Measurements from ENCODE around the gene PTPRC. TPM values are rescaled to one million over a fixed set of nuclear protein-coding genes. Genes with fewer than 3 reads are reported as not detected.

Gene PTPRC
- total and polyA plus RNA-seq, 8 donors, result 0.59 to 20.5 (median 2.7) TPM

DNA sequence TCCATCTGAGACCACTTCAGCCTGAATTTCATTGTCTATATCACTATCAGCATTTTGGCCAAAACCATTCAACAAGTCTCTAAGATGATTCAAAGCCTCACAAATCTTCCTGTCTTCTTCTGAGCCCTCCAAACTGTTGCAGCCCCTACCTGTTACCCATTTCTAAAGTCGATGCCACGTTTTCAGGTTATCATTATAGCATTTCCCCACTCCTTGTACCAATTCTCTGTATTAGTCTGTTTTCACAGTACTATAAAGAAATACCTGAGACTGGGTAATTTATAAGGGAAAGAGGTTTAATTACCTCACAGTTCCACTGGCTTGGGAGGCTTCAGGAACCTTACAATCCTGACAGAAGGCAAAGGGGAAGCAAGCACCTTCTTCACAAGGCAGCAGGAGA is 158.8 kb downstream of the PTPRC start:
- 89 to 91% methylated on average over 2 of the region's 2 CpGs for WGBS, 2 donors
- TF ChIP-seq, protein P1, sequence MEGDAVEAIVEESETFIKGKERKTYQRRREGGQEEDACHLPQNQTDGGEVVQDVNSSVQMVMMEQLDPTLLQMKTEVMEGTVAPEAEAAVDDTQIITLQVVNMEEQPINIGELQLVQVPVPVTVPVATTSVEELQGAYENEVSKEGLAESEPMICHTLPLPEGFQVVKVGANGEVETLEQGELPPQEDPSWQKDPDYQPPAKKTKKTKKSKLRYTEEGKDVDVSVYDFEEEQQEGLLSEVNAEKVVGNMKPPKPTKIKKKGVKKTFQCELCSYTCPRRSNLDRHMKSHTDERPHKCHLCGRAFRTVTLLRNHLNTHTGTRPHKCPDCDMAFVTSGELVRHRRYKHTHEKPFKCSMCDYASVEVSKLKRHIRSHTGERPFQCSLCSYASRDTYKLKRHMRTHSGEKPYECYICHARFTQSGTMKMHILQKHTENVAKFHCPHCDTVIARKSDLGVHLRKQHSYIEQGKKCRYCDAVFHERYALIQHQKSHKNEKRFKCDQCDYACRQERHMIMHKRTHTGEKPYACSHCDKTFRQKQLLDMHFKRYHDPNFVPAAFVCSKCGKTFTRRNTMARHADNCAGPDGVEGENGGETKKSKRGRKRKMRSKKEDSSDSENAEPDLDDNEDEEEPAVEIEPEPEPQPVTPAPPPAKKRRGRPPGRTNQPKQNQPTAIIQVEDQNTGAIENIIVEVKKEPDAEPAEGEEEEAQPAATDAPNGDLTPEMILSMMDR (IDR thresholded peaks at IDR 0.05), result no peak
- Histone ChIP-seq H3K27me3 (no peaks in the 10 kb centered on the region), H3K9me3 (no peaks in the 10 kb centered on the region), H3K4me1 (no peaks in the 10 kb centered on the region), H3K36me3 (no peaks in the 10 kb centered on the region), H3K27ac (no peak overlapping the region), H3K4me3 (no peak overlapping the region)
- no peak for ATAC-seq
- no peak for FAIRE-seq
- intact Hi-C loops (cut with DNase I), result no loop called here
- no peak for DNase-seq

DNA sequence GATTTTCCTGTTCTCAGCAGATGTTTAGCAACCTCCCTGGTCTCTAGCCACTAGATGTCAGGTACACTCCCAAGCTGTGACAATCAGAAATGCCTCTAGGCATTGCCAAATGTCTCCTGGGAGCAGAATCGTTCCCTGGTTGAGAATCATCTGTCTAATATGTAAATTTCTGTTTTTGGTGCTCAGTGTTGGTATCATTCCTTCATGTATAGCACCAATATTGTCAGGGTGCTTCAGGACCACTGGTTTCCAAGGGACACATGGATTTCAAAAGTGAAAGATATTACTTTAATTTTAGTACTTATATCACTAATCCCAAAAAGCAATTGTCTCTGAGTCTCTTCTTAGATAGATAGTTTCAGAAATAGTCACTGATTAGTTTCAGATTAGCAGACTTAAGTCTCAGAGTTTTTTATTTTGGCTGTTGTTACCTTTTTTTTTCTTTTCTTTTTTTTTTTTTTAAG is 160.1 kb downstream of the PTPRC start:
- intact Hi-C loops (cut with DNase I), result no loop called here
- DNase-seq (no peak), ATAC-seq (no peak), FAIRE-seq (no peak)
- H3K36me3 ChIP-seq, result no peaks in the 10 kb centered on the region
- H3K9me3 ChIP-seq, result no peaks in the 10 kb centered on the region
- no peak overlapping the region for H3K4me3 ChIP-seq
- 6 to 13% methylated on average over 1 of the region's 1 CpG for WGBS, 2 donors
- H3K4me1 ChIP-seq, result no peaks in the 10 kb centered on the region
- H3K27me3 ChIP-seq, result no peaks in the 10 kb centered on the region
- no peak overlapping the region for H3K27ac ChIP-seq
- TF ChIP-seq, protein P1 (IDR thresholded peaks at IDR 0.05), result no peak

DNA sequence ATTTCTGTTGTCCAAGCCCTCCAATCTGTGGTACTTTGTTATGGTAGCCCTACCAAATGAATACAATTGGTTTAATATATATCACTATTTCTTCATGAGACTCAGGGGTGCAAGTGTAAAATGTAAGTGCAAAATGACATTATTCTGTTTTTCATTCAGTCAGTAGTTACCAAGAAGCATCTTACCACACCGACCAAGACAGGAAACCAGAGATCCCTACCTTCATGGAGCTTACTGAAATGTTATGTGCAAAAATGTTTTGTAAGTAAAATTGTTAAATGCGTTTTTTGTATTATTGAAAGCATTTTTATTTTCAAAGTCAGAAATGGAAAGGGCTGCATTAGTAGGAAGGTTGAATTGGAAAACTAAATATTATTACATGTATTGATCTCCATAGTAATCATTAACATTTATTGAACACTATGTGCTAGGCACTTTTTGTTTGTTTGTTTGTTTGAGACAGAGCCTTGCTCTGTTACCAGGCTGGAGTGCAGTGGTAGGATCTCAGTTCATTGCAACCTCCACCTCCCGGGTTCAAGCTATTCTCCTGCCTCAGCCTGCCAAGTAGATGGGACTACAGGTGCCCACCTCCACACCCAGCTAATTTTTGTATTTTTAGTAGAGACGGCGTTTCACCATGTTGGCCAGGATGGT is 166.8 kb downstream of the PTPRC start:
- H3K9me3 ChIP-seq, result no peaks in the 10 kb centered on the region
- TF ChIP-seq, protein P1 (IDR thresholded peaks at IDR 0.05), result no peak
- H3K27ac ChIP-seq, result no peak overlapping the region
- H3K36me3 ChIP-seq, result no peaks in the 10 kb centered on the region
- H3K4me3 ChIP-seq, result no peak overlapping the region
- DNase-seq (no peak), ATAC-seq (no peak), FAIRE-seq (no peak)
- no peaks in the 10 kb centered on the region for H3K27me3 ChIP-seq
- H3K4me1 ChIP-seq, result no peaks in the 10 kb centered on the region
- intact Hi-C loops (cut with DNase I), result no loop called here
- 75 to 77% methylated on average over 5 of the region's 5 CpGs for WGBS, 2 donors

- Histone ChIP-seq H3K36me3 (no peaks in the 10 kb centered on the region), H3K4me1 (no peaks in the 10 kb centered on the region), H3K9me3 (no peaks in the 10 kb centered on the region), H3K4me3 (no peak overlapping the region), H3K27ac (no peak overlapping the region), H3K27me3 (no peaks in the 10 kb centered on the region)
- intact Hi-C loops (cut with DNase I), result no loop called here
- ATAC-seq (no peak), DNase-seq (no peak), FAIRE-seq (no peak)
- WGBS, 2 donors, result 84 to 90% methylated on average over 5 of the region's 5 CpGs
- TF ChIP-seq, protein P1 (IDR thresholded peaks at IDR 0.05), result no peak
These were observed 168.0 kb downstream of the PTPRC start for GRCh38 chr1:198806861-198807260.

Other genes with a start within 250 kb of the PTPRC start
- gene ATP6V1G3, start 98.4 kb upstream of the PTPRC start, total RNA-seq, result not detected
- not detected for gene ATP6V1G3, start 98.4 kb upstream of the PTPRC start, polyA plus RNA-seq